Cortex of kidney (tissue), 1 donor: ENCODE measurements around the gene WDR11.
"Not testable (repeated sequence)": the region's sequence is repeated elsewhere in the genome, so short reads cannot be mapped to it uniquely, and the experiment has no call there.

ENCODE experiments used
- DNase-seq: peaks from one replicate; lab custom pipeline; 2025; lab: John Stamatoyannopoulos, UW

Gene WDR11

GRCh38 chr10:120841522-120842189 is 9.5 kb upstream of the WDR11 start:
- DNase-seq, result no peak

DNA sequence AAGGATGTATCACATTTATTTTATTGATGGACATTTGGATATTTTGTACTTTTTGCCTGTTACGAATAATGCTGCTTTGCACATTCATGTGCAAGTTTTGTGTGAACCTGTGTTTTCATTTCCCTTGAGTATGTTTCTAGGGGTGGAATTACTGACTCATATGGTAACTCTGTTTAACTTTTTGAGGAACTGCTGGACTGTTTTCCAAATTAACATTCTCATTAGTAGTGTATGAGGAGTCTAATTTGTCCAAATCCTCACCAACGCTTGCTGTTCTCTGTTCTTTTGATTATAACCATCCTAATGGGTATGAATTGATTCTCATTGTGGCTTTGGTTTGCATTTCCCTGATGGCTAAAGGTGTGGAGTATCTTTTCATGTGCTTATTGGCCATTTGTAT is 3.2 kb downstream of the WDR11 start:
- DNase-seq, result no peak

GRCh38 chr10:120861178-120861855 is 10.2 kb downstream of the WDR11 start:
- no peak for DNase-seq

DNA sequence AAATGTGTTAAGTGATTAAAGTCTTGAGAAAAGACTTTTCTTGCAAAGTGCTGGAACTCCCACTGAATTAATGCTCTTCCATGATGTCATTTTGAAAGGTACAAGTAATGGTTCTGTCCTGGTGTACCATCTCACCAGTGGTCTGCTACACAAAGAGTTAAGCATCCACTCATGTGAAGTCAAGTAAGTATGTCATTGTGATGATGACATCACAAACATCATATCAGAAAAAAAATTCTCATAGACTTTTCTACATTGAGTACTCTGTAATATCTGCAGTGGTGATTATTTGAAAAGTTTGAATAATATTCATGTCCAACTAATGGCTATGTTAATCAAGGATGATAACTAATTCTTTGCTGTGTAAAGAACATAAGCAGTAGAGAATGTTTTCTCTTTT is 22.6 kb downstream of the WDR11 start:
- no peak for DNase-seq

GRCh38 chr10:120883071-120883470 is 31.9 kb downstream of the WDR11 start:
- no peak for DNase-seq

DNA sequence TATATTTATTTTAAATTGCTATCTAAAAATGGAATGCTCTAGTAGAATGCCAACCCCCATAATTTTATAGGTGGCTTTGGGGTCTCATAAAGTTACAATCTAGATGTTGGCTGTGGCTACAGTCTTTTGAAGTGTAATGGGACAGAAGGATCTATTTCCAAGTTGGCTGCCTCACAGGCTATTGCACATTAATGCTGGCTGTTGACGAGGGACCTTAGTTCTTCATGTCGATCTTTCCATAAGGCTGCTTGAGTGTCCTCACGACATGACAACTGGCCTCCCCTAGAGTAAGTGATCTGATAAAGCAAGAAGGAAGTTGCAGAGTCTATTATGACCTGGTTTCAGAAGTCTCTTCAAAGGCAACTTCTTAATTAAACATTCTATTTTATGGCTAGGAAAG is 36.3 kb downstream of the WDR11 start:
- DNase-seq, result no peak

- DNase-seq, result no peak
Observed at GRCh38 chr10:120891365-120891764, 40.2 kb downstream of the WDR11 start.

DNA sequence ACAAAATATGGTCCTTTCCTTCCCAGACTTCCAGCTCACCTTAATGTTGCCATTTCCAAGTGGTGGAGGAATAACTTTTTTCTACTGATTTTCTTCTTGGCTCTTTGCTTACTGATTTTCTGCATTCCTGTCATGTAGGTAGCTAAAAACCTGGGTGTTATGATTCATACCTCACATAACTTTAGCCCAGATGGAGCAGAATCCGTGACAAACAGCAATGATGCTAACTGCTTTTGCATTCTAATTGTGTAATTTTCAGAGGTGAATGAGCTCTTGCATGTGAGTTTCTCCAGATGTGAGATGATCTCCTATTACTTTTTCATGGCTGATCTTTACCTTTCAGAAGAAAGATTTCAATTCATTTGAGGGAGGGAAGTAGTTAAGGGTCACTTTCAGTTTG is 43.4 kb downstream of the WDR11 start:
- no peak for DNase-seq

- DNase-seq, result no peak
Observed at GRCh38 chr10:120897343-120897742, 46.2 kb downstream of the WDR11 start.

DNA sequence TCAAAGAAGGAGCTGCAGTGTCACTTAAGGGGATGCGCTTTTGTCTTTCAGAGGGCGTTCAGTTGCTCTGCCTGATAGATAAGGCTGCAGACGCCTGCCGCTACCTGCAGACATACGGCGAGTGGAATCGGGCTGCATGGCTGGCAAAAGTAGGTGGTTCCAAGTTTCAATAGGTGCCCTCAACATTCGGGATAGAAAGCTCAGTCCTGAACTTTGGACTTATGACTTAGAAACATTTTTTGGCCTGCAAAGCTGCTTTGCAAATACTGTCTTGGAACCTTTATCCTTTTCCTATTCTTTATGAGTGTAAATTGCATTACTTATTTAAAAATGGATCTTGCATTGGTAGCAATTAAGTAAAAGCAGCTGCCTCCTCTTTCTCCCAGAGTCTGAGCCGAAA is 54.1 kb downstream of the WDR11 start:
- no peak for DNase-seq

GRCh38 chr10:120917521-120918250 is 66.5 kb downstream of the WDR11 start:
- no peak for DNase-seq

DNA sequence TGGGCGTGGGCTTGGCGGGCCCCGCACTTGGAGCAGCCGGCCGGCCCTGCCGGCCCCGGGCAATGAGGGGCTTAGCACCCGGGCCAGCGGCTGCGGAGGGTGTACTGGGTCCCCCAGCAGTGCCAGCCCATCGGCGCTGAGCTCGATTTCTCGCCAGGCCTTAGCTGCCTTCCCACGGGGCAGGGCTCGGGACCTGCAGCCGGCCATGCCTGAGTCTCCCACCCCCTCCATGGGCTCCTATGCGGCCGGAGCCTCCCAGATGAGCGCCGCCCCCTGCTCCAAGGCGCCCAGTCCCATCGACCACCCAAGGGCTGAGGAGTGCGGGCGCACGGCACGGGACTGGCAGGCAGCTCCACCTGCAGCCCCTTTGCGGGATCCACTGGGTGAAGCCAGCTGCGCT is 72.7 kb downstream of the WDR11 start:
- not testable (repeated sequence) for DNase-seq

GRCh38 chr10:120926611-120927010 is 75.4 kb downstream of the WDR11 start:
- DNase-seq, result no peak

DNA sequence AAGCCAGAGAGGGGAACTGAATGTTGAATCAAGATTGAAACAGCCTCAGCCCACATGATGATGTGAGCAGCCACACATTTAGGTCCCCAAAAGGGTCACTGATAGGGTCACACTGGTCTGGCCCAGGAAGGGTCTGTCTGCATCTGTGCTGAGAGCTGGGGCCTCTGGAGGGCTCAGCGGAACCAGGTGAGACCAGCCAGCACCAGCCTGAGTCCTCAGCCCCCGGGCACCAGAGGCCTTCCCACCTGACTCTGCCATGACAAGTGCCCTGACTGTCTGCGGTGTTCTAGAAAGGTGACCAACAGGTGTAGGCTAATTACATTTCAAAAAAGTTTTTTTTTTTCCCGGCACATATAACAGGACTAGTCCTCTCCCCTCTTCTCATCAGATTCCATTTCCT is 76.2 kb downstream of the WDR11 start:
- no peak for DNase-seq

GRCh38 chr10:120929166-120929565 is 78.0 kb downstream of the WDR11 start:
- no peak for DNase-seq

DNA sequence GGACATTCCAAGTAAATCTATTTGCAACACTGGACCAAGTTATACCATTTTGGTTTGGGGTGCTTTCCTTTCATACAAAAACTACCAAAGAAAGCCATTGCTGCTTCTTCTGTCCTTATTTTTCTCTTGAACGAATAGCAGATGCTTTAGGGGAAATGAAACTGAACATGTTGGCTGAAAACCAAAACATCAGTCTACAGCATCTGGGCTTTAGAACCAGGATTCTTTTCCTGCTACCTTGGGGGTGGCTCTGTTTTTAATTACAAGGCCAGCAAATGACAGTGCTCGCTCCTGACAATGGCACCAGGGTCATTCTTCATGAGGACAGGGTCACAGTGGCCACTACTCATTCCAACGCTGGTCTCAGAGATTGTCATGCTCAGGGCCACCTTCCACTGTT is 80.3 kb downstream of the WDR11 start:
- DNase-seq, result no peak

DNA sequence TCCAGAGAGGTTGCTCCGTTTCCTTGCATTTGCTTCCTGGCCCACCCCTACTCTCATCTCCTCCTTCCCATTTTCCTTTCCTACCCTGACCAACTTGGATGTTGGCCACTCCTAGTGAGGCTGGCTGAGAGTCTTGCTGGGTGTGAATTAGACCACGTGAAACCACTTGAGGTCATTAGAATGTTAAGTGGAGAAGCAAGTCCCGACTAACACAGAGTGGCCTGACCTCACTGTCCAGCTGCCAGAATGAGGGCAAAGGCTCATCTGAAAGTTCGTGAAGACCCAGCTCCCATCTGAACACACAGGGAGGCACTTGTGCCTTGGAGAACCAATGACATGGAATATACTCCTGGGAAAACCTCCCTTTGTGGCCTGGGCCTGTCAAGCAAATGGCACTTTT is 80.8 kb downstream of the WDR11 start:
- DNase-seq, result no peak

GRCh38 chr10:120938822-120939221 is 87.7 kb downstream of the WDR11 start:
- no peak for DNase-seq

DNA sequence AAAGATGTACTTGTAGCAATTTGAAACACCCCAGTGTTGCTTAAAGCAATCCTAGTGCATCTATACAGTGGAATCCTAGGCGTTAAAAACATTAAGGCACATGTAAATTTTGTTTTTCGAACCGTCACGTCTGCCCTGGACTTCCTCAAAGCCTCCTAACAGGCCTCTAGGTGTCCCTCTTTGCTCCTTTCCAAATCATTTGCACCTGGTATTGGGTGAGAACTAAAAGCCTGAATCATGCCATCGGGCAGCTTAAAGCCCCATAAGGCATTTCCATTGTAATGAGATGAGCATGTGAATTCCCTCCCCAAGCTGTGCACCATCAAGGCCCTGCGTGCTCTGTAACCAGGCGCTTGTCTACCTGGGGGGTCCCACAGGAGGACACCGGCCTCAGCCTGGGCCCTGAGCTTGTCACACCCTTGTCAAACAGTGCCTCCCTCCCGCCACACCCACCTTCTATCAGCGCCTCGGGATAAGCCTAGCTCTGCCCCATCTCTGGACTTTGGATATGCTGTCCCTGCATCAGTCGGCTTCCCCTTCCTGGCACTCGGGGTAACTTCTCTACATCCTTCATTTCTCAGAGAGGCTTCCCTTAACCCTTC is 89.2 kb downstream of the WDR11 start:
- no peak for DNase-seq

DNA sequence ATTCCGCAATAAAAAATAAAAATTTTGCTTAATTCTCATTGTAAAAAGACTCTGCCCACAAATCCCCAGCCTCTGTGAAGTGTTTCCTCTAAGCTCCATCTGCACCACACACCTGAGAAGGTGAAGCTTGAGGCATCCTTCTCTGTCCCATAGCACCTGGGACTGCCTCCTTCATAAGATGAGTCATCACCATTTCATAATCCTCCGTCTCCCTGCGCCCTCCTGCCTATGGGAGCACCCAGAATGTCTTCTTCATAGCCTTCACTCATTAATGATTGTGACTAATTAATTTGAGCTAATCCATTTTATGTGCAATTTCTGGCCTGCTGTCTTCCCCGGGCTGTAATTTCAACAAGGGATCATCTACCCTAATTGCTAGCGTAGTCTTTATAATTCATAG is 90.3 kb downstream of the WDR11 start:
- no peak for DNase-seq

DNA sequence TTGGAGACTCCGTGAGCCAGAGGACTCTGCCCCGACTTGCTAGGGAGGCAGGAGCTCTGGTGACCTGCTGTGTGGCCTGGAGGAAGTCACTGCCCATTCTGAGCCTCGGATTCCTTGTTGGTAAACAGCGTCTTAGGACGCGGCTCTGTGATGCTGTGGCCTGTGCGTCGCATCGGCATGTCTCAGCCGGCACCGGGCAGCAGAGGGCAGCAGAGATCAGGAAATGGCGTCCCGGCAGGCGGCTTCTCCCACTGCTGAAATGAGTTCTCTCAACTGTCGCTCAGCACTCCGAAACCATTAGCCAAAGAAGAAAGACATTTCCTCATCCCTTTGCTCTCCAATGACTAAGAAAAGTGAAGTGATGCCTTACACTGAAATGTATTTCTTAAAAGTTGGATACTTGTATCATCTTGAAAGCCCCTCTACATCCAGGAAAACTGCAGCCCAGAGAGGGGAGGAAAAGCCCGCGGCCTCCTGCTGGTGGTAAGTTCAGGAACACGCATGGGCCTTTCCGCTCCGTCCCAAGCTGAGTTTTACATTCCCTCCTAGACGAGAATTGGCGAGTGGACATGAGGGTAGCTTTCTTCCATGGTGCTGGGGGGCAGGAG is 91.7 kb downstream of the WDR11 start:
- no peak for DNase-seq

DNA sequence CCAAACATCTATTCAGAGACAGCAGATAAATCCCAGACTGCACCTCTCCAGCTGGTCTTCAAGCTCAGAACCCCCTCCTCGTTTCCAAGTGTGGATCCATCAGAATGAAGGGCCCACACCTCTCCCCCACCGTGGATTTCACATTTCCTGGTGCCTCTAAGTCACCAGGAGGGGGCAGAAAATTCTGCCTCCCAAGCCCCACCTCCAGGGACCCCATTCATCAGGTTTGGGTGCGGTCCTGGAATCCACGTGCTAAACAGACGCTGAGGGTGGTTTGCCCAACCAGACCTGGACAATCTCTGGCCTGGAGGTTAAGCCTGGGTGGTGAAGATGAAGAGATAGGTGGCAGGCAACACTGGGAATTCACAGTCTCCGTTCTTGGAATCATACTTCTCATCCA is 92.4 kb downstream of the WDR11 start:
- no peak for DNase-seq
